Tibial nerve (tissue), 4 donors: ENCODE results near the gene SPINT1. TPM values are rescaled to one million over a fixed set of nuclear protein-coding genes. Genes with fewer than 3 reads are reported as not detected.

Experiments
- DNase-seq, 2 donors: peaks; one replicate each; pipeline ENCODE4 v3.0.0-alpha.2; 2019; ENCODE audit warnings: low spot score in 2 of 2
- H3K27ac ChIP-seq, 4 donors: fragments of 200-600 bp; sonication (generic) in 3 of 4; one replicate each; pipeline ENCODE4 v1.5.1; 2017 to 2019; ENCODE audit warnings: mild to moderate bottlenecking in 1 of 4
- H3K27me3 ChIP-seq, 2 donors: fragments of 200-600 bp; sonication (generic) in 1 of 2; one replicate each; pipeline versions ENCODE4 v1.5.1 to v1.6.0; 2017 to 2019
- H3K36me3 ChIP-seq, 3 donors: fragments of 200-600 bp; sonication (generic); one replicate each; pipeline ENCODE4 v1.5.1; 2018 to 2019
- H3K4me1 ChIP-seq, 4 donors: fragments of 200-600 bp; sonication (generic) in 3 of 4; one replicate each; pipeline ENCODE4 v1.5.1; 2017 to 2019
- H3K4me3 ChIP-seq, 4 donors: fragments of 200-600 bp; sonication (generic) in 3 of 4; one replicate each; pipeline ENCODE4 v1.5.1; 2017 to 2019; ENCODE audit warnings: mild to moderate bottlenecking in 1 of 4, moderate library complexity in 1 of 4
- H3K9me3 ChIP-seq, 4 donors: fragments of 200-600 bp; sonication (generic) in 3 of 4; one replicate each; pipeline ENCODE4 v1.5.1; 2017 to 2019
- EP300 ChIP-seq, 2 donors: sonication (generic); formaldehyde crosslinking; IDR thresholded peaks; one replicate each; pipeline ENCODE4 v1.6.1; 2017; ENCODE audit warnings: antibody characterized with exemption in 2 of 2, mild to moderate bottlenecking in 1 of 2
- POLR2A ChIP-seq, 2 donors: fragments of 450-650 bp; IDR thresholded peaks; one replicate each; pipeline ENCODE4 v1.6.1; 2017; ENCODE audit warnings: antibody characterized with exemption in 2 of 2, mild to moderate bottlenecking in 2 of 2, moderate library complexity in 2 of 2
- WGBS, 2 donors: methylation state at CpG; one replicate each; pipeline ENCODE4 v1.1.5; 2018; 5-methylcytosine and 5-hydroxymethylcytosine counted together
- total RNA-seq, 4 donors: library from RNA; depleted of rRNA; stranded (reverse); fragments of >200 nt; gene quantifications; one replicate each; pipeline ENCODE4 v1.1.0, GENCODE V29; 2016
- TF ChIP-seq, protein P1 (sequence below), 5 experiments: fragments of 200-600 bp in 3 of 5; fragments of 450-650 bp in 2 of 5; sonication (generic) in 3 of 5; IDR thresholded peaks; one replicate each; pipeline ENCODE4 v1.5.1; 2016 to 2019; ENCODE audit warnings: antibody characterized with exemption in 5 of 5, mild to moderate bottlenecking in 3 of 5, moderate library complexity in 2 of 5

Gene SPINT1
- total RNA-seq, 4 donors from 2014 or later: 1.1 to 12.0 (median 4.2) TPM

- Histone ChIP-seq H3K27me3 (peaks cover 0 to 11% of the 10 kb centered on the region in 2 donors), H3K36me3 (no peaks in the 10 kb centered on the region), H3K9me3 (no peaks in the 10 kb centered on the region), H3K27ac (no peak overlapping the region), H3K4me1 (no peaks in the 10 kb centered on the region), H3K4me3 (no peak overlapping the region)
- no peak for DNase-seq
- TF ChIP-seq, protein P1, sequence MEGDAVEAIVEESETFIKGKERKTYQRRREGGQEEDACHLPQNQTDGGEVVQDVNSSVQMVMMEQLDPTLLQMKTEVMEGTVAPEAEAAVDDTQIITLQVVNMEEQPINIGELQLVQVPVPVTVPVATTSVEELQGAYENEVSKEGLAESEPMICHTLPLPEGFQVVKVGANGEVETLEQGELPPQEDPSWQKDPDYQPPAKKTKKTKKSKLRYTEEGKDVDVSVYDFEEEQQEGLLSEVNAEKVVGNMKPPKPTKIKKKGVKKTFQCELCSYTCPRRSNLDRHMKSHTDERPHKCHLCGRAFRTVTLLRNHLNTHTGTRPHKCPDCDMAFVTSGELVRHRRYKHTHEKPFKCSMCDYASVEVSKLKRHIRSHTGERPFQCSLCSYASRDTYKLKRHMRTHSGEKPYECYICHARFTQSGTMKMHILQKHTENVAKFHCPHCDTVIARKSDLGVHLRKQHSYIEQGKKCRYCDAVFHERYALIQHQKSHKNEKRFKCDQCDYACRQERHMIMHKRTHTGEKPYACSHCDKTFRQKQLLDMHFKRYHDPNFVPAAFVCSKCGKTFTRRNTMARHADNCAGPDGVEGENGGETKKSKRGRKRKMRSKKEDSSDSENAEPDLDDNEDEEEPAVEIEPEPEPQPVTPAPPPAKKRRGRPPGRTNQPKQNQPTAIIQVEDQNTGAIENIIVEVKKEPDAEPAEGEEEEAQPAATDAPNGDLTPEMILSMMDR (IDR thresholded peaks at IDR 0.05): no peak
- TF ChIP-seq EP300 (IDR thresholded peaks at IDR 0.05) (no peak), POLR2A (IDR thresholded peaks at IDR 0.05) (no peak)
- 56 to 60% methylated on average over 4 of the region's 4 CpGs for WGBS, 2 donors
Observed at GRCh38 chr15:40863660-40864270, 19.9 kb downstream of the SPINT1 start.

- no peak for TF ChIP-seq POLR2A (IDR thresholded peaks at IDR 0.05)
- no peak for TF ChIP-seq EP300 (IDR thresholded peaks at IDR 0.05)
- TF ChIP-seq, protein P1 (IDR thresholded peaks at IDR 0.05): no peak
- no peaks in the 10 kb centered on the region for H3K4me1 ChIP-seq
- DNase-seq: no peak
- H3K27ac ChIP-seq: no peak overlapping the region
- no peaks in the 10 kb centered on the region for H3K9me3 ChIP-seq
- no peaks in the 10 kb centered on the region for H3K36me3 ChIP-seq
- H3K4me3 ChIP-seq: no peak overlapping the region
- 92 to 96% methylated on average over 4 of the region's 4 CpGs for WGBS, 2 donors
- H3K27me3 ChIP-seq: peaks cover 0 to 13% of the 10 kb centered on the region in 2 donors
Observed at GRCh38 chr15:40867199-40867598, 23.4 kb downstream of the SPINT1 start.

- H3K4me3 ChIP-seq: no peak overlapping the region
- H3K4me1 ChIP-seq: peaks cover 0 to 15% (median 6%) of the 10 kb centered on the region in 4 donors
- H3K27ac ChIP-seq: no peak overlapping the region
- no peaks in the 10 kb centered on the region for H3K9me3 ChIP-seq
- TF ChIP-seq EP300 (IDR thresholded peaks at IDR 0.05): no peak
- TF ChIP-seq, protein P1 (IDR thresholded peaks at IDR 0.05): no peak
- TF ChIP-seq POLR2A (IDR thresholded peaks at IDR 0.05): no peak
- H3K27me3 ChIP-seq: peaks cover 0 to 20% of the 10 kb centered on the region in 2 donors
- H3K36me3 ChIP-seq: no peaks in the 10 kb centered on the region
- 72 to 74% methylated on average over 5 of the region's 5 CpGs for WGBS, 2 donors
- DNase-seq: no peak
Observed at GRCh38 chr15:40869686-40870085, 25.8 kb downstream of the SPINT1 start.

DNA sequence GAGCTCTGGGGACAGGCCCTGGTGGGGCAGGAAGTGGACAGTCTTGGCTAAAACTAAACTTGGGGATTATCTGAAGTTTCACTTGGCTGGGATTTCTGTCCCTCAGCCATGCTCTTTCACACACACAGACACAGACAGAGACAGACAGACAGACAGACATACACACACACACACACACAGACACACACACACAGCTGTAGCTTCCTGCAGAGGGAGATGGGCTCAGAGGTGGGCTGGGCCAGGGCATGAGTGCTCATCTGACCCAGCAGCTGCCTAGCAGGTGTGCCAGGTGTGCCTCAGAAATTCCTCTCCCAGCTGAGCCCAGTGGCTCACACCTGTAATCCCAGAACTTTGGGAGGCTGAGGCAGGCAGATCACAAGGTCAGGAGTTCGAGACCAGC, 26.9 kb downstream of the SPINT1 start:
- Histone ChIP-seq H3K4me1 (peaks cover 0 to 15% (median 6%) of the 10 kb centered on the region in 4 donors), H3K27me3 (peaks cover 0 to 21% of the 10 kb centered on the region in 2 donors), H3K27ac (no peak overlapping the region), H3K36me3 (no peaks in the 10 kb centered on the region), H3K4me3 (no peak overlapping the region), H3K9me3 (no peaks in the 10 kb centered on the region)
- WGBS, 2 donors: 100% methylated on average over 1 of the region's 1 CpG; no CpG with 5 or more reads in 1 of the 2 donors
- DNase-seq: no peak
- TF ChIP-seq EP300 (IDR thresholded peaks at IDR 0.05) (no peak), POLR2A (IDR thresholded peaks at IDR 0.05) (no peak)
- TF ChIP-seq, protein P1 (IDR thresholded peaks at IDR 0.05): no peak

DNA sequence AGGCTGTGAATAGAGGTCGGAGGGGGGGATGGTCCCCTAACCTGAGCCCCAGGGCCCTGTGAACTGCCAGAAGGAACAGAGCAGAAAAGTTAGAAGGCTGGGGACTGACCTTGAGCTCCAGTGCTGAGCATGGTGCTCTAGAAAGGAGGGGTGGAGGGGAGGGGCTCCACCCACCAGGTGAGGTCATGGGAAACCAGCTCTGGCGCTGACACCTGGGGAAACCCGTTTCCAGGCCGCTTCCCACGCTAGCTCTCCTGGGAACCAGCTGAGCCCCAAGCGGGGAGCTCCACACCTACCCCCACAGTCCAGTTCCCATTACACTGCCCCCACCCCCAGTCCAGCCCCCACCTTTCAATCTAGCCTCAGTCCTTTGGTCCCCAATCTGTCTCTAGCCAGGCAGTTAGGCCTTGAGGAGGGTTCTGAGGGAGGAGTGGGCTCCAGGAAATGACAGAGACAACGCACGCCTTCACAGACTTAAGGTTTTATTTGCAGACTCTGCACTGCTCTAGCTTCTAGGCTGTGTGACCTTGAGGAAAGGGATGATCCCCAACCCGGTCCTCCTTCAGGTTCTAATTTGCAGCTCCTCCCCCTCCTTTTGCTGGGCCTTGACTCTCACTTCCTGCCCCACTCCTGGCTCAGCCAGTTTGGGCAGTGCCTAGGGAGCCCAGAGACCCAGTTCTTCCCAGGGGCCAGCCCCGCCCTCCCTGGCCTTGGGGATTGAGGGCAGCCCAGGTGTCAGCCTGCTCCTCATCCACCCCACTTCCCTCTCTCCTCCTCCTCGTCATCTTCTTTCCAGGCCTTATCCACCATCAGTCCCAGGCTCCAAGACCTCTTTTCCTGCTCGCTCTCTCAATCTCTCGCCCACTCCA, 28.1 kb downstream of the SPINT1 start:
- DNase-seq: no peak
- Histone ChIP-seq H3K36me3 (no peaks in the 10 kb centered on the region), H3K9me3 (no peaks in the 10 kb centered on the region), H3K4me1 (peaks cover 0 to 15% (median 6%) of the 10 kb centered on the region in 4 donors), H3K27me3 (peaks cover 0 to 21% of the 10 kb centered on the region in 2 donors), H3K4me3 (no peak overlapping the region), H3K27ac (no peak overlapping the region)
- WGBS, 2 donors: 83 to 89% methylated on average over 9 to 13 of the region's 13 CpGs
- TF ChIP-seq, protein P1 (IDR thresholded peaks at IDR 0.05): no peak
- TF ChIP-seq EP300 (IDR thresholded peaks at IDR 0.05) (no peak), POLR2A (IDR thresholded peaks at IDR 0.05) (no peak)
